Neural crest cell (in vitro differentiated cells): ENCODE data around the gene FABP2. TPM values are rescaled to one million over a fixed set of nuclear protein-coding genes. Genes with fewer than 3 reads are reported as not detected.
A peak's percentile ranks its signal among the peaks of the same experiment; 100 is the strongest.

Experiments
- DNase-seq: peaks from one replicate; pipeline ENCODE4 v3.0.0; 2021; ENCODE audit warnings: low read depth, mixed read lengths, low spot score
- H3K27ac Mint-ChIP-seq: one replicate; pipeline ENCODE4 v1.8.0; 2021; ENCODE audit warnings: mild to moderate bottlenecking, mixed read lengths; ENCODE audit not compliant: unreplicated experiment
- H3K27me3 Mint-ChIP-seq: 2 replicates; pipeline ENCODE4 v1.8.0; 2021; ENCODE audit warnings: low read depth, mild to moderate bottlenecking, mixed read lengths
- H3K36me3 Mint-ChIP-seq: 2 replicates; pipeline ENCODE4 v1.8.0; 2021; ENCODE audit warnings: low read depth, mild to moderate bottlenecking, mixed read lengths
- H3K4me1 Mint-ChIP-seq: 2 replicates; pipeline ENCODE4 v1.8.0; 2021; ENCODE audit warnings: mixed read lengths
- H3K4me3 Mint-ChIP-seq: one replicate; pipeline ENCODE4 v1.8.0; 2021; ENCODE audit warnings: mild to moderate bottlenecking, mixed read lengths
- H3K9me3 Mint-ChIP-seq: 2 replicates; pipeline ENCODE4 v1.8.0; 2021; ENCODE audit warnings: mixed read lengths
- total RNA-seq: library from RNA; stranded (reverse); gene quantifications from 2 replicates; pipeline ENCODE4 v1.2.1, GENCODE V29; 2021
- TF ChIP-seq, protein P1 (sequence below): fragments of 200-600 bp; sonication (generic); conservative IDR thresholded peaks from 2 replicates; pipeline ENCODE4 v1.5.0; 2021; ENCODE audit warnings: antibody characterized with exemption, mild to moderate bottlenecking

FABP2 gene
- total RNA-seq, 1 donor from 2014 or later, result not detected

DNA sequence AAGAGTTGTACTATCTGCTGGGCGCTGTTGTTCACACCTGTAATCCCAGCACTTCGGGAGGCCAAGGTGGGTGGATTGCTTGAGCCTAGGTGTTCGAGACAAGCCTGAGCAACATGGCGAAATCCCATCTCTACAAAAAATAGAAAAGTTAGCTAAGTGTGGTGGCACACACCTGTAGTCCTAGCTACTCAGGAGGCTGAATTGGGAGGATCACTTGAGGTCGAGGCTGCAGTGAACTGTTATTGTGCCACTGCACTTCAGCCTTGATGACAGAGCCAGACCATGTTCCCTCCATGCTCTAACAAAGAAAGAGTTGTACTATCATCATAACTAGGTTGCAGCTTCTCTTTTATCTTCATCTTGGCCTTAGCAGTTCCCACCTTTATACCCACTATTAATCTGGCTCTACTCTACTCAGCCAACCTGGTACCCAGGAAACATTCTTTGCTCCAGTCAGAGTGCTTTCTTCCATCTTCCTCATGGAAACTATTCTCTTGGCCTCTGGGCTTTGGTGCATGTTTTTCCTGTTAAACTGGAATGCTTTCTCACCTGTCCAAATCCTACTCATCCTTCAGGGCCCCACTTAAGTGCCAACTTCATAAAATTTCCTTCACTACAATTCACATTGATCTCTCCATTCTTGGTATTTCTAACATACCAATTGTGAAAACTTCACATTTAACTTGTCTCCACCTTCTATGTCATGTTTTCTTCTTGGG, 18.2 kb downstream of the FABP2 start:
- Mint-ChIP-seq H3K4me3 (peak overlapping the region; percentile 8), H3K27me3 (no peaks in the 10 kb centered on the region), H3K4me1 (peaks cover 20% of the 10 kb centered on the region), H3K36me3 (peaks cover 4% of the 10 kb centered on the region), H3K27ac (no peak overlapping the region), H3K9me3 (no peaks in the 10 kb centered on the region)
- TF ChIP-seq, protein P1, sequence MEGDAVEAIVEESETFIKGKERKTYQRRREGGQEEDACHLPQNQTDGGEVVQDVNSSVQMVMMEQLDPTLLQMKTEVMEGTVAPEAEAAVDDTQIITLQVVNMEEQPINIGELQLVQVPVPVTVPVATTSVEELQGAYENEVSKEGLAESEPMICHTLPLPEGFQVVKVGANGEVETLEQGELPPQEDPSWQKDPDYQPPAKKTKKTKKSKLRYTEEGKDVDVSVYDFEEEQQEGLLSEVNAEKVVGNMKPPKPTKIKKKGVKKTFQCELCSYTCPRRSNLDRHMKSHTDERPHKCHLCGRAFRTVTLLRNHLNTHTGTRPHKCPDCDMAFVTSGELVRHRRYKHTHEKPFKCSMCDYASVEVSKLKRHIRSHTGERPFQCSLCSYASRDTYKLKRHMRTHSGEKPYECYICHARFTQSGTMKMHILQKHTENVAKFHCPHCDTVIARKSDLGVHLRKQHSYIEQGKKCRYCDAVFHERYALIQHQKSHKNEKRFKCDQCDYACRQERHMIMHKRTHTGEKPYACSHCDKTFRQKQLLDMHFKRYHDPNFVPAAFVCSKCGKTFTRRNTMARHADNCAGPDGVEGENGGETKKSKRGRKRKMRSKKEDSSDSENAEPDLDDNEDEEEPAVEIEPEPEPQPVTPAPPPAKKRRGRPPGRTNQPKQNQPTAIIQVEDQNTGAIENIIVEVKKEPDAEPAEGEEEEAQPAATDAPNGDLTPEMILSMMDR, result no peak
- no peak for DNase-seq

DNA sequence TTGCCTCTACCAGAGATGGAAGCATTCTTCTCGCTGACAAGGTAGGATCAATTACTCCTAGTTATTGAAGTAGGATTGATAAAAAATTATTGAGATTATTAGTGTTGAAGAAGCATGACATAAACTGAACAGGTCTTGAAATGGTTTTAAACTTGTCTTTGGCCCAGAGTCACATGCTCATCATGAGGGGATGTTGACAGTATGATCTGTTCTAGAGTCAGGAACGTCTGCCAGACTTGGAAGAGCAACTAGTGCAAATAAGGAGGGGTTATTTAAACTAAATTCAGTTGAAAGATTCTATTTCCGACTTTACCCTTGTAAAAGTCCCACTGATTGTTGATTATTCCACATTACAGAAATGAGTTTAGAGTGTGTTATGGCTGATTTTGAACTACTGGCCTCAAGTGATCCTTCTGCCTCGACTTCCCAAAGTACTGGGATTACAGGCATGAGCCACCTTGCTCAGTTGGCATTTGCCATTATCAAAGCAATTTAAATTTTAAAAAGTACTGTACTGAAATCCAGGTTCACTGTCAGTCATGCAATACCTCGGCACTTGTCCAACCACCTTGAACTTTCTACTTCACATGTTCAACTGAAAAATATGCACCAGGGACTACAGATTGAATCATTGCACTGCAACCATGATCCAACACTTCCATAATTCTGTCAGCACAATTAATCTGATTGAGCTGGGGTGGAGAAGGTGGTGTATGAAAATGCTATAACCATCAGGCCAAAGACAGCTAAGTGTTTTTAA, 19.7 kb downstream of the FABP2 start:
- H3K4me3 Mint-ChIP-seq, result peak overlapping the region; percentile 99

DNA sequence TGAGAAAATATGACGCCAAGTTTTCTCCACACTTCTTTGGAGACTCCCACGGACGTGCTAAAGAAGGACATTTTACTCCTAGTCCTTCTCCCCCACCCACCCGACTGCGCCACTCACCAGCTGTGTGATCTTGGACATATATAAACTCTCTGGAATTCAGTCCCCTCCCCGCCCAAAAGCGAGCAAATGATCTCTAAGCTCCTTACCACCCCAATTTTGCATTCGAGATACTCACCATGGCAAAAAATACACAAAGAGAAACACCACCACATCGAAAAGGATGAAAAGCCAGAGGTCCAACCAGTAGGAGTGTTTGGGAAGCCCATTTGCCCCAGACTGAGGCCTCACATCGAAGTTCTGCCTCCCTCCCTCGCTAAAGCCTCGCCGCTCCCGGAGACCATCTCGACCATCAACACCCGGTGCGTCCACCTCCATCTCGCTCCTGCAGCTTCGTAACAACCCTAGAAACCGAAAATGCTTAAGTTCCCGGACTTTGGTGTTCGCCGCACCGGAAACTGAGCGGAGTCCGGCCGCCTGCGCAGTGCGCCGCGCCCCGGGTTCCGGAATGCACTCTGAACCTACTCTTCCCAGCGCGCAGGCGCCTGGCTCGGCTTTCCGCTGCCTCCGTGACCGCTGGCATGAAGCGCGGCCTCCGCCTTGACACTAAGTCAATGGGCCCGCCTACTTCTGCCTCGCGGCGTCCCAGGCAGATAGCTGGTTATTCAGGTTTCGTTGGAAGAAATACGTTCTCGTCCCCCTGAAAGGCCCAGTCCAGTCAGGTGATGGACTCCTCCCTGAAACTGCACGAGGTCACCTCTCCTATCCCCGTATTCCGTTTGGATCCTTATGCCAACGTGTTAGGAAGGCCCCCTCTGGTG, 21.6 kb downstream of the FABP2 start:
- Mint-ChIP-seq H3K4me3 (peak overlapping the region; percentile 99), H3K36me3 (peaks cover 18% of the 10 kb centered on the region), H3K4me1 (peaks cover 29% of the 10 kb centered on the region), H3K27ac (peak overlapping the region; percentile 93), H3K9me3 (peaks cover 6% of the 10 kb centered on the region), H3K27me3 (no peaks in the 10 kb centered on the region)
- peak; percentile 85 for DNase-seq
- TF ChIP-seq, protein P1, result peak; percentile 45

More for the DNA sequence above, 19.7 kb downstream of the FABP2 start:
- Mint-ChIP-seq H3K27me3 (no peaks in the 10 kb centered on the region), H3K27ac (no peak overlapping the region), H3K4me1 (peaks cover 29% of the 10 kb centered on the region), H3K36me3 (peaks cover 11% of the 10 kb centered on the region), H3K9me3 (peaks cover 3% of the 10 kb centered on the region)
- no peak for DNase-seq
- TF ChIP-seq, protein P1, result no peak

GRCh38 chr4:119299741-119300100, 22.2 kb downstream of the FABP2 start:
- TF ChIP-seq, protein P1, result no peak
- peak overlapping the region; percentile 99 for H3K4me3 Mint-ChIP-seq
- peaks cover 29% of the 10 kb centered on the region for H3K4me1 Mint-ChIP-seq
- H3K9me3 Mint-ChIP-seq, result peaks cover 6% of the 10 kb centered on the region
- DNase-seq, result no peak
- no peaks in the 10 kb centered on the region for H3K27me3 Mint-ChIP-seq
- peak overlapping the region; percentile 93 for H3K27ac Mint-ChIP-seq
- H3K36me3 Mint-ChIP-seq, result peaks cover 18% of the 10 kb centered on the region

GRCh38 chr4:119299260-119299671, 22.7 kb downstream of the FABP2 start:
- H3K4me3 Mint-ChIP-seq, result peak overlapping the region; percentile 99
- H3K36me3 Mint-ChIP-seq, result peaks cover 18% of the 10 kb centered on the region
- peaks cover 6% of the 10 kb centered on the region for H3K9me3 Mint-ChIP-seq
- TF ChIP-seq, protein P1, result no peak
- H3K27ac Mint-ChIP-seq, result peak overlapping the region; percentile 93
- H3K27me3 Mint-ChIP-seq, result no peaks in the 10 kb centered on the region
- DNase-seq, result no peak
- peaks cover 29% of the 10 kb centered on the region for H3K4me1 Mint-ChIP-seq
